NCI-H2196 (cell line): ENCODE measurements around the gene CD79B.
"Not testable (repeated sequence)": the region's sequence is repeated elsewhere in the genome, so short reads cannot be mapped to it uniquely, and the experiment has no call there.

Experiments
- DNase-seq: peaks from one replicate; lab custom pipeline; 2025; ENCODE audit not compliant: unreplicated experiment; lab: John Stamatoyannopoulos, UW

The CD79B gene

DNA sequence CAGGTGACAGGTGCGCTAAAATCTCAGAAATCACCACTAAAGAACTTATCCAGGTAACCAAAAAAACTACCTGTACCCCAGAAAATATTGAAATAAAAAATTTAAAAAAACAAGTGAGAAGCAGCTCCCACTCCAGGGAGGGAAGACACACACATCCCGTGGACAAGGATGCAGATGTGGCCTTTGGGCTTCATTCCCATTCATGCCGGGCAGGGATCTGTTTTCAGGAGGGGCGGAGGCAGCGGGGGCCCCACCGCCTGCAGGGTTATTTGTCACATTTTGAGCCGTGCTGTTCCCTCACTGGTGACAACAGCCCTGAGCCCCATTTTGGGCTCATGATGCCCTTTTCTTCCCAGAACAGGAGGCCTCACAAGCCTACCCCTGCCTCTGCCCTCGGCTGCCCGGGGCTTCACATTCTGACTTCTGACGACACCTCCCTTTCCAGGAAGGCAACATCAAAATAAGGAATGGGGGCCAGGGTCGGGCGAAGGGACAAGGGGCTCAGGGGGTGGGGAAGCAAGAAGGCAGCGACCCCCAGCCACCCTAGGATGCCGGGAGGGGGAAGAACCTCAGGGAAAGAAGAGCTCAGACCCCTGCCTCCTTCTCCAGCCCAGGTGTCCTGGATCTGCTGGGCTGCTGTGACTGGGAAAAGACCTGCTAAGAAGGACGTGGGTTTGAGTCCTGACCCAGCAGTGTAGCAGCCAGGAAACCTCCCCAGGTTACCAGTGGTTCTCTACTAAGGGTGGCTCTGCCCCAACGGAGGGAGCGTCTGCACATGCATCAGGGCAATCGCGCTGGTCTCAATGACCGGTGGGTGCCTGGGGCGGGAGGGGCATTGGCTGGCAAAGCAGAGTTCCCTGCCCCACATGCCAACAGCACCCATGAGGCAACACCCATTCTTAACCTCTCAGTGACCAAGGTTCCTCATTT lies 2.3 kb upstream of the CD79B start:
- no peak for DNase-seq

DNA sequence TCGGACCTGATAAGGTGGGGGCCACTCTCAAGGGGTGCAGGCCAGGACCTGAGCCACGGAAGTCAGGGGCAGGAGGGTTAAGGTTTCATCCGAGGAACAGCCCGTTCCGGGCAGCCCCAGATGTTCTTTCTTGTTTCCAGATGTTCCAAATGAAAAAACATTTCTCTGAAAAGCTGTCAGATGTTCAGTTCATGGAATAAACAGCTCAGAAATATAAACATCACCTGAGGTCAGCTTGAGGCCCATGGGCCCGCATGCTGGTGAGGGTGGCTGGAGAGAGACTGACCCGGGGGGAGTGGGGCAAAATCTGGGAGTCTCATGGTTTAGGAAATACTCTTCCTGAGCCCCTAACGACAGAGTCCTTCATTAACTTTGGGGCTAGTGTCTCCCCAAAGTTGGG lies 1.5 kb upstream of the CD79B start:
- no peak for DNase-seq

DNA sequence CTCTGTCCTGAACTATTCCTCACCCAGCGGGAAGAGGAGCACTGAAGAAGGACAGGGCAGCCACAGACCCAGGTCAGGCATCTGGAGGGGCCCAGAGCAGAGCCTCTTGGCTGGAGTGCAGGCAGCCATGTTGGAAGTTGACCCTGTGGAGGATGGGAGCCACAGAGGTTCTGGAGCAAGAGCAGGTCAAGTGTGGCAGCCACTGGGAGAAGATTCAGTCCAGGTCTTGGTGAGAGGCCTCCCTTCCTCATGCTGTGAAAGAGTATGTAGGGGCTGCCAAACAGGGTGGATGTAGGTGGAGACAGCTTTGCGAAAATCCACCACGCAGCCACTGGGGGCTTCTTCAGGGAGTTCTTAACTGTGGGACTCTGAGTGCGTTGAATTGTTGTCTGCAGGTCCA lies 590 bp upstream of the CD79B start:
- no peak for DNase-seq

DNA sequence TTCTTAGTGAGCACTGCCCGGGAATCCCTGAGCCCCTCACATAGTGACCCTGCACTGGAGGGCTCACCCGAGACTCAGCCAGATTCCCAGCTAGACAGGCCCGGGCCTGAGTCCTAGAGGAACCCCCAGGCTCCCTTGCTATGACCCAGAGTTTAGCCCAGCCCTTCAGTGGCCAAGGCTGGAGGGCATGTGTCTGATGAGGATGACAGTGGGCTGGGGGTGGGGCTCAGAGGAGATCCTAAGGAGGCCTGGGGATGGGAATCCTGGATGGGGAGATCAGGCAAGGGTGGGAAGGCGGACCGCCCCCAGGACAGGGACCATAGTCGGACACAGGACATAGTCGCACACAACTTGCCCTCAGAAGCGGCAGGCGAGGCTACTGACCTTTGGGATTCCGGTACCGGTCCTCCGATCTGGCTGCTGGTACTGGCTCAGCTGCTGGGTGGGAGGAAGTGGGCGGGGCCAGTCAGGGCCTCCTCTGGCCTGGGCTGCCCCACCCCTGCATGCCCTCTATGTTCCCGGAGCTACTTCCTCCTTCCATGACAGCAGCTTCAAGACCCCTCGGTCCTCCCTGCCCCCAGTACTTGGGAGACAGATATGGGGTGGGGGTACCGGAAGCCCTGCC lies 1.1 kb downstream of the CD79B start:
- no peak for DNase-seq

DNA sequence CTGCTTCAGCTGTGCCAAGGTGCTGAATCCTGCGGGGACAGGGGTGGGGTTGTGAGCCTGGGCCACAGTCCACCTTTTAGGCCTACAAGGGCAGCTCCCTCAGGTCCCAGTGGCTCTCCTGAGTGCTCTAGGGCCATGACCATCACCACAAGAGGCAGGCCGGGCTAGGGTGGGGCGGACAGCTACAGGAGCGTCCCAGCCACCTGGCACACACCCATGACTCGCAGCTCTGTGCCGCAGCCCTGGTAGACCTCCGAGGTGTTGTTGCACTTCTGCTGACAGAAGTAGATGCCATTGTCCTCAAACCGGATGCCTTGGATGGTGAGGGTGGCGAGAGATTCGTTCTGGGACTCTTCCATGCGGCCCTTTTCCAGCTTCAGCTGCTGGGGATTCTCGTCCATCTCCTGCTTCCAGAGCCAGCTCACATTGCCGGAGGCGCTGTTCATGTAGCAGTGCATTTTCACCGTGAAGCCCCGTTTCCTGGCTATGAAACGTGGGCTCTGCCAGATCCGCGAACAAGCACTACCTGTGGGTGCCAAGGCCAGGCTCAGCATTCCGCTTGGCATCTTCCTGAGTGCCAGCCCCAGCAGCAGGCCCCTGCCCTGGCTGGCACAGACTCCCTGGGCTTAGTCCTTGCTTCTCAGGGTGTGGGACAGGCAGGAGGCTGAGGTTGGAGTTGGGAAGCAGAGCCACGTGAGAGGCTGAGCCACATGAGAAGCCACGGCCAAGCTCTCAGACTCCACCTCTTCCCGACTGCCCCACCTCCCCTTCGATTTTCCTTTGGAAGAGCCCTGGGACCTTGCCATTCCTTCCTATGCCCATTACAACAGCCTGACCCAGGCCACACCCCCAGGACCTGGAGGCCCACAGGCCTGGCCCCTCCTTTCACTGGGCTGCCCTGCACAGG lies 2.0 kb downstream of the CD79B start:
- DNase-seq, result no peak

DNA sequence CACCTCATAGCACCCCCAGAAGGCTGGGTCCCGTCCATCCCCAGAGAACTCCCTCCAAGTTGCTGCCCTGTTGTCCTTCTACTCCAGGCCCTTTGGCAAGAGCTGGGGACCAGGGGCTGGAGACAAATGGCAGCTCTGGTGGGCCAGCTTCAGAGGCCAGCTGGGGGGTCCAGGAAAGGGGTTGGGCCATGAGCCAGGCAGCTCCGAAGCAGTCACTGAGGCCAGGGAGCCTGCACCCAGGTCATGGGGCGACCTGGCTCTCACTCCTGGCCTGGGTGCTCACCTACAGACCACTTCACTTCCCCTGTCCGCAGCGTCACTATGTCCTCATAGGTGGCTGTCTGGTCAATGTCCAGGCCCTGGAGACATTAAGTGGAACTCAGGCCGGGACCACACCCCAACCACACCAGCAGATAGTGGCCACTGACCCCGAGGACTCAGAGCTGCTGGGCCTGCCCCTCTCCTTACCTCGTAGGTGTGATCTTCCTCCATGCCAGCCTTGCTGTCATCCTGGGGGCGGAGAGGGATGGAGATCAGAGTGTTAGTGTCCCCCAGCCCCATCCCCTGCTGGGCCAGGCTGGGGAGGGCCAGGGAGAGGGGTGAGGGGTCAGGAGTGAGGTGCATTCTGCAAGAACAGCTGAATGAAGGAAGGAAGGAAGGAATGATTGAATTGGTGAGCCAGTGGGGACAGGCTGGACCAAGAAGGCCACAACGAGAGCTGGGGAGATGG lies 3.0 kb downstream of the CD79B start:
- DNase-seq, result no peak

DNA sequence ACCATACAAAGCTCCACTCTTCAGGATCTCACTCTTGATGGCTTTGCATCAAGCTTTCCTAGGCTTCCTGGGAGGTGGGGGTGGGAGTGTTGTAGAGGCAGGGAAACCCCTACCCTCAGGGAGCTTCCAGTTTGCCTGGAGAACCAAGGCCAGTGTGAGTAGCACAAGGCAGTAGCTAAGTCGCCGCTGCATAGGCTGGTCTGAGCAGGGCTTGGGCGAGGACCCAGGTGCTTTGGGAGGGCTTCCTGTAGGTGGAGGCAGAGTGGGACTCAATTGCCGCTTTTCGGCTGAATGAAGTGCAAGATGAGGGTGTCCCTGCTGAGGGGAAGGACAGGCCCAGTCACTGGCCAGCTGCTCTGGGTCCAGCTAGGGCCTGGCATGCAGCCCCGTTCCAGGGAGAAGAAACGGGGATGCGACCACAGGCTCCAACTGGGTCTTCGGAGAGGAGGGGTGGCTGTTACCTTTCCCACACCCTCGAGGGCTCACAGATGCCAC lies 3.9 kb downstream of the CD79B start:
- DNase-seq, result no peak

DNA sequence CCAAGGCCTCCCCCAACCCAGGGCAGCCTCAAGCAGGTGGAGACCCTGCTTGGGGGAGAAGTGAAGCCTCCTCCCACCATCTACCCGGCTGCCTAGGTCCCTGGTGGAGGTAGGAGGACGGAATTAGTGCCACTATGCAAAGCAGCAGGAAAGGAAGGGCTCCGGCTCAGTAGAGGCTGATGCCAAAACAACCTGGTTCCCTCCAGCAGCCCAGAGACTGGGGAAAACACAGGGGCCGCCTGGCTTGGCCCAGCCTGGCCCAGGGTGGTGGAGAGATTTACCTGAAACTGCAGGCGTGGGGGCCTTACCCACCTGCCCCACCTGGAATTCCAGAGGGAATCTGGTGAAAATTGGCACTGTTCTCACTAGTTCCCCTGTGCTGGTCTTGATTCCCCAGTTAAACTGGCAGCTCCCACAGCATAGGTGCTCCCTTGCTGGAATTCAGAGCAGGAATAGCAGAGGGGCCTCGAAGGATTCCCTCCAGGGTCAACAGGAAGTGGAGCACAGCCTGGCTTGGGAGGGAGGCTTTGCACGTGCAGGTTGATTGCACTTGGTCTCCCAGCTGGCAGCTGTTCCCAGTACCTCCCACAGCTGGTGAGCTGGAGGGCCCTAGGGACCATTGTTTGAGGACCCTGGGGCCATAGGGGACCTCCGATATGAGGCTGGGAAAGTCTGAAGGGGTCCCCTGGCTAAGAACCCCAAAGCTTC lies 4.5 kb downstream of the CD79B start:
- no peak for DNase-seq

DNA sequence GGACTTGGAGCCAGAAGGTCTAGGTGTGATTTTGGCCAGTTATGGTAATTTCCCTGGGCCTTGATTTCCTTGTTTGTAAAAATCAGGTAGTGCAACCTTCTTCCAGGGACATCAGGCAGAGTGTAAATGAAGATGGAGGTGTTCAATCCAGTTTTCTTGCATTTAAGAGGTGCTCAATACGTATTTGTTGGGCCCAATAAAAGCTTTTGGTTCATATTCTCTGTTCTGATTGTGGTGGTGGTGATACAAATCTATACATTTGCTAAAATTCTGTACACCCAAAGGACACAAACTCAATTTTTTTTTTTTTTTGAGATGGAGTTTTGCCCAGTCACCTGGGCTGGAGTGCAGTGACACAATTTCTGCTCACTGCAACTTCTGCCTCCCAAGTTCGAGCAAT lies 6.0 kb downstream of the CD79B start:
- no peak for DNase-seq

DNA sequence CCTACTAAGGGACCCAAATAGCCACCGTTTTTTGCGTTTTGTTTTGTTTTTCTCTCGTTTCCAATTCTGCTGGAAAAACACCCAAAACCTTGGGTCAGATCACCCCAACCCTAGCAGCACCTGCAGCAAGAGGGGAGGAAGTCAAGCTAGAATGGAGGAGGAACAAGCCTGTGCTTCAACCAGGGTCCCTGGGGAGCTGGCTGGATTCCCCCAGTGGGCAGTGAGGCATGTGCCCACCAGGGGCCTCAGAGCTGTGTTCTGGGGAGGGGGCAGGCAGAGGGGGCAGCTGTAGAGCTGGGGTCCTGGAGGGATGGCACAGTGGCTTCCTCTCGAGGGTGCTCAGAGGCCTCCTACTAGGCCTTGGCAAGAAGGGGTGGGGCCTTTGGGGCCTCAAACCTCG lies 6.5 kb downstream of the CD79B start:
- no peak for DNase-seq

DNA sequence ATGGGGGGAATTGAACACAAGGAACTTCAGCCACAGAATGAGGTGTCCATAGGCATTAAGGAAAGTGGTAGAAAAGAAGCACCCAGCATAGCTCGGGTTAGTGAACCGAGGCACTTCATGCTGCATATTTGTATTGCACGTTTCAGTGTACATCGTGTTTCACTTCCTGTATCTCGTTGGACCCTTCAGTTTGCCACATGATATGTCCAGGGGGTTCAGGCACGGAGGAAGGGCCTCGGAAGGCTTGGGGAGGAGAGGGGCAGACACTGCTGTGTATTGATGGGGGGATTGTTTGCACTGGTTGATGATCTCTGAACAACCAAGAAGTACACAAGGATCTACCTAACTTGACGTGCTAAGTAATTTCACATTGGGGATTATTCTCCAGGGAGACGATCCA lies 9.7 kb downstream of the CD79B start:
- DNase-seq, result not testable (repeated sequence)

DNA sequence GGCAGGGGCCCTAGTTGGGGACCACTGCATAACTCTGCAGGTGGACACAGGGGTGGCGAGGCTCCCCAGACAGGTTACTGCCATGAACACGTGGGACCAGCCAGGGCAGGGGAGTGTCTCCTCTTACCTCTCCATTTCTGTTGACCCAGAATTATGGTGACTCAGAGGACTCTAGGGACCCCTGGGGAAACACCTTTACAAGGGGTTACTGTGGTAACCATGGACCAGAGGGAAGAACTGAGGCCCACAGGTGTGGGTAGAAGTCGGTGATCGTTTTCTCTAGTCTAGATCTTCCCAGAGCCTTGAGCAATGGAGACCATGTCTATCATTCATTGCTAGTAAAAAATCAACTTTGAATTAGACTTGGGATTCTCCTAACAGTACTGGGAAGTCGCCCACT lies 11.4 kb downstream of the CD79B start:
- not testable (repeated sequence) for DNase-seq

DNA sequence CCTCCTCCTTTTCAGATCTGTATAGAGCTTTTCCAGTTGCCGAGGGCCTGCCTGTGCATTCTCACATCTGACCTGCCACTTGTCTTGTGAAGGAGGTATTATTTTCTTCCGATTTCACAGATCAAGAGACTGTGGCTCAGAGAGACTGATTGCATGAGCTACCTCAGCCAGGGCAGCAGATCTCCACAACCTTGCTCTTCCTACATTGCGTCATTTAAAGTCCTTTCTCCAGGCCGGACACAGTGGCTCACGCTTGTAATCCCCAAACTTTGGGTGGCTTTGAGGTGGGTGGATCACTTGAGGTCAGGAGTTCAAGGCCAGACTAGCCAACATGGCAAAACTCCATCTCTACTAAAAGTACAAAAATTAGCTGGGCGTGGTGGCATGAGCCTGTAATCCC lies 12.1 kb downstream of the CD79B start:
- not testable (repeated sequence) for DNase-seq

DNA sequence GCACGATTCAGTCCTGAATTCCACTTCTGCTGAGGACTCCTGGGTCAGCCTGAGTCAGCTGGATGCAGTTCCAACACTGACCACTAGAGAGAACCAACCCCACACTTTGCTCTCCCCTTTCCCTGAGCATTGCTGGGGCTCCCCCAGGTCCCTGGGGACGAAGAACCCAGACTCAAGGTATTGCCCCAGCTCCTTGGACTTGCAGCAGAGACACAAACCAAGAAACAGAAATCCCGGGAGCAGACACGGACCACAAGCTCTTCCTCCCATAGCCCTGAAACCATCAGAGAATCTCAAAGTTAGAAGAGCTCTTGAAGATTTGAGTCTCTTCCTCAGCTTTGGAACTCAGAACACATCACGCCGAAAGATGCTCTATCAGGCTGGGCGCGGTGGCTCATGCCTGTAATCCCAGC lies 12.8 kb downstream of the CD79B start:
- peak; percentile 38 for DNase-seq

DNA sequence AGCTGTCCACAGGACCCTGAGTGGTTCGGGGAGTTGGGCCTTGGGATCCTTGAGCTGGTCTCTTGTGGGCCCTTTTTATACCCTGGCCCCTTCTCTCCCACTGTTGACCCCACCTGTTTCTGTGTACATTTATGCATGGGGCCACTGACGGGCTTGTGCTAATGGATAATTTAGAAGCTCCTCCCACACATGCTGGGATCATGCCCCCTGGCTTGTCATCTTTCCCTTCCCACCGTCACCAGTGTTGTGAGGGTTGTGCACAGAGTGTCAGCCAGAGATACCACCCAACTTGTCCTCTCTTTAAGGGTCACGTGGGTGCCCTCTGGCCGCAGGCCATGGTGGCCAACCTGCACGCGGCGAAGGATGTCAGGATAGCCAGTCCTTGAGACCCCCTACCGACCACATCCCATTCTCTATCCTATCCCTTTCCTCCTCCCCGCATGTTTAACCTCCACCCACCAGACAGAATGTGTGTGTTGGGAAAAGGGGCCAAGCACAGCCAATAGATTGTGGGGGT lies 13.3 kb downstream of the CD79B start, which contains the start of gene GH1:
Gene GH1 (minus strand): TSS at position 51 of the 517 bp plus-strand sequence. CDS start 63 bp downstream, outside the sequence.
- not testable (repeated sequence) for DNase-seq

DNA sequence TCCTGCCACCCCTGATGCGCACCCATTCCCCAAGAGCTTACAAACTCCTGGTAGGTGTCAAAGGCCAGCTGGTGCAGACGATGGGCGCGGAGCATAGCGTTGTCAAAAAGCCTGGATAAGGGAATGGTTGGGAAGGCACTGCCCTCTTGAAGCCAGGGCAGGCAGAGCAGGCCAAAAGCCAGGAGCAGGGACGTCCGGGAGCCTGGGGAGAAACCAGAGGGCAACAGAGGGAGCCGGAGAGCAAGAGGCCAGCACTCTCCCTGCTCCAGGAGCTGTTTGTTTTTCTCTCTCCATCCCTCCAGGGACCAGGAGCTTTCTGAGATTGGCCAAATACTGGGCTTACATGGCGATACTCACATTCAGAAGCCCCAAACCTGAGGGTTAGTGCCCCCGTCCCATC lies 13.8 kb downstream of the CD79B start:
- no peak for DNase-seq

DNA sequence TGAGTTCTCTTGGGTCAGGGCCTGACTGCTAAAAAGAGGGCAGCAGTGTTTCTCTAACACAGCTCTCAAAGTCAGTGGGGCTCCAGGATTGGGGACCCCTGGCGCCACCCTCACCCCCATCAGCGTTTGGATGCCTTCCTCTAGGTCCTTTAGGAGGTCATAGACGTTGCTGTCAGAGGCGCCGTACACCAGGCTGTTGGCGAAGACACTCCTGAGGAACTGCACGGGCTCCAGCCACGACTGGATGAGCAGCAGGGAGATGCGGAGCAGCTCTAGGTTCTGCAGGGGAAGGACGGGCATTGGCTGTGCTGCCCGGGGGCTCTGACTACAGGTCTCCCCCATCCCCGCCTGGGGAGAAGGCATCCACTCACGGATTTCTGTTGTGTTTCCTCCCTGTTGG lies 14.5 kb downstream of the CD79B start:
- no peak for DNase-seq

DNA sequence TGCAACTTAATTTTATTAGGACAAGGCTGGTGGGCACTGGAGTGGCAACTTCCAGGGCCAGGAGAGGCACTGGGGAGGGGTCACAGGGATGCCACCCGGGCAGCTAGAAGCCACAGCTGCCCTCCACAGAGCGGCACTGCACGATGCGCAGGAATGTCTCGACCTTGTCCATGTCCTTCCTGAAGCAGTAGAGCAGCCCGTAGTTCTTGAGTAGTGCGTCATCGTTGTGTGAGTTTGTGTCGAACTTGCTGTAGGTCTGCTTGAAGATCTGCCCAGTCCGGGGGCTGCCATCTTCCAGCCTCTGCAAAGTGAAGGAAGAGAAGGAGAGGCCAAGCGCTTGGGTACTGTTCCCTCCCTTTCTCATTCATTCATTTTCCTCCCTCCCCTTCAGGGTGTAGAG lies 14.9 kb downstream of the CD79B start:
- not testable (repeated sequence) for DNase-seq

DNA sequence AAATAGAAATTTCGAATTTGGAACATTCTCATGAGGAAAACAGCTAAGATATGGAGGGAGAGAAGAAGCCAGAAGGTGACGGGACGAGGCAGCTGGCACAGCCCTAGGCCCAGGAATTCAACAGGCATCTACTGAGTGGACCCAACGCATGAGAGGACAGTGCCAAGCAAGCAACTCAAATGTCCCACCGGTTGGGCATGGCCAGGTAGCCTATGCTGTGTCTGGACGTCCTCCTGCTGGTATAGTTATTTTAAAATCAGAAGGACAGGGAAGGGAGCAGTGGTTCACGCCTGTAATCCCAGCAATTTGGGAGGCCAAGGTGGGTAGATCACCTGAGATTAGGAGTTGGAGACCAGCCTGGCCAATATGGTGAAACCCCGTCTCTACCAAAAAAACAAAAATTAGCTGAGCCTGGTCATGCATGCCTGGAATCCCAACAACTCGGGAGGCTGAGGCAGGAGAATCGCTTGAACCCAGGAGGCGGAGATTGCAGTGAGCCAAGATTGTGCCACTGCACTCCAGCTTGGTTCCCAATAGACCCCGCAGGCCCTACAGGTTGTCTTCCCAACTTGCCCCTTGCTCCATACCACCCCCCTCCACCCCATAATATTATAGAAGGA lies 15.5 kb downstream of the CD79B start:
- no peak for DNase-seq
